ENCODE results near the gene ZSCAN12. TPM values are rescaled to one million over a fixed set of nuclear protein-coding genes. Genes with fewer than 3 reads are reported as not detected.
A peak's percentile ranks its signal among the peaks of the same experiment; 100 is the strongest.

The ZSCAN12 gene
- total RNA-seq, 2 experiments from 2014 or later = 8.4 to 10.5 TPM

DNA sequence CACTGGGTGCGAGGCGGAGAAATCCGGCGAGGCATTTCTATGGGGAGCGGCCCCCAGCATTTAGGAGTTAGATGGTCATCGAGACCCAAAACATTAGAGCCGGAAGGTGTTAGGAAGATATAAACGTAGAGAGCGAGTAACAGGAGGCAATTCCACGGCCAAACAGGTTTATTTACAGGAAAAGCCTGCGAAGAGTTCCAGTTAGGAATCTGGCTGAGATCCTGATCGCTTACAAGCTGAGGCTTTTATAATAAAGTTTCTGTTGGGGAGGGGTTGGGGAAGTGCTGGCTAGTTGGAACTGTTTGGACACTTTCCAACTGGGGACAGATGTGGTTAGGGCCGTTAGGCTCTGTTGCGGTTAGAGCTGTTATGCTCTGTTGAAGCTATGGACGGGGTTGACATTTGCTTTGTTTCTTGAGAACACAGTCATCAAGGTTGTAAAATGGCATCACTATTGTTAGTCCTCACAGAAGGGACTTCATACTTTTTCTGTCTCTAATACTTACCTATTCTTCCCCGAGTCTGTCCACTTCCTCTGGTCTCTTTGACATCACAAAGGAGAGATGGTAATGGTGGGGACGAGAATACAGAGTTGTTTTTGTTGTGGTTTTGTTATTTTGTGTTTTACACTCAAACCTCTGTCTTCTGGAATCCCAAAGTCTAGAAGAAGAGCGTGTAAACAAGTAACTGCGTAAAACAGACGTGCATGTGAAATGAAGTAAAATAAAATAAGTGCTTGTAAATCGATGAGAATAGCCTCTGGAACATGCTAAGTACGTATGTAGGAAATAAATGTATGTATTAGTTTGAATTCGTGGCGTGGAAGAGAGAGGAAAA, 63.0 kb downstream of the ZSCAN12 start:
- H2AFZ ChIP-seq (ENCODE audit: low read length) = peak overlapping the region; percentile 62; the same call in 1 of the 2 replicates
- no TSS peak for BruUV-seq (replicated peaks)
- POLR2A ChIA-PET = interaction anchor here (0.6 to 2.8 kb wide), 3 partner anchors 9 to 854 kb away, joined by 5 to 9 read pairs (median 6); no protein-coding TSS in a partner anchor
- CTCF ChIA-PET (ENCODE audit: unreplicated experiment) = no interaction called here
- peak overlapping the region; percentile 65 for H3K4me3 ChIP-seq (ENCODE audit: low read depth, low read length, poor library complexity, severe bottlenecking)
- no peak overlapping the region for H3K27ac ChIP-seq (ENCODE audit: low read depth, low read length, poor library complexity, severe bottlenecking)
- no peaks in the 10 kb centered on the region for H4K20me1 ChIP-seq (ENCODE audit: insufficient read depth, low read length)
- H3K79me2 ChIP-seq (ENCODE audit: insufficient read depth, low read depth, low read length) = no peaks in the 10 kb centered on the region
- H3K4me2 ChIP-seq (ENCODE audit: low read length) = peak overlapping the region; percentile 89
- peak; percentile 57 for DNase-seq (ENCODE audit: low spot score)
- TF ChIP-seq, protein P1, sequence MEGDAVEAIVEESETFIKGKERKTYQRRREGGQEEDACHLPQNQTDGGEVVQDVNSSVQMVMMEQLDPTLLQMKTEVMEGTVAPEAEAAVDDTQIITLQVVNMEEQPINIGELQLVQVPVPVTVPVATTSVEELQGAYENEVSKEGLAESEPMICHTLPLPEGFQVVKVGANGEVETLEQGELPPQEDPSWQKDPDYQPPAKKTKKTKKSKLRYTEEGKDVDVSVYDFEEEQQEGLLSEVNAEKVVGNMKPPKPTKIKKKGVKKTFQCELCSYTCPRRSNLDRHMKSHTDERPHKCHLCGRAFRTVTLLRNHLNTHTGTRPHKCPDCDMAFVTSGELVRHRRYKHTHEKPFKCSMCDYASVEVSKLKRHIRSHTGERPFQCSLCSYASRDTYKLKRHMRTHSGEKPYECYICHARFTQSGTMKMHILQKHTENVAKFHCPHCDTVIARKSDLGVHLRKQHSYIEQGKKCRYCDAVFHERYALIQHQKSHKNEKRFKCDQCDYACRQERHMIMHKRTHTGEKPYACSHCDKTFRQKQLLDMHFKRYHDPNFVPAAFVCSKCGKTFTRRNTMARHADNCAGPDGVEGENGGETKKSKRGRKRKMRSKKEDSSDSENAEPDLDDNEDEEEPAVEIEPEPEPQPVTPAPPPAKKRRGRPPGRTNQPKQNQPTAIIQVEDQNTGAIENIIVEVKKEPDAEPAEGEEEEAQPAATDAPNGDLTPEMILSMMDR (conservative IDR thresholded peaks at IDR 0.05; ENCODE audit: low read length) = no peak
- no peak for TF ChIP-seq EZH2phosphoT487 (IDR thresholded peaks at IDR 0.05; ENCODE audit: borderline replicate concordance, low read depth, low read length)
- H3K4me1 ChIP-seq (ENCODE audit: insufficient read depth, low read length, poor library complexity, severe bottlenecking) = peaks cover 14% of the 10 kb centered on the region
- no peaks in the 10 kb centered on the region for H3K36me3 ChIP-seq (ENCODE audit: insufficient read depth, low read length)
- intact Hi-C loops (cut with micrococcal nuclease; ENCODE audit: unreplicated experiment) = no loop called here
- no peaks in the 10 kb centered on the region for H3K9me2 ChIP-seq (ENCODE audit: insufficient read depth, low read length)
- peaks cover 16% of the 10 kb centered on the region for H3K9me3 ChIP-seq (ENCODE audit: low read length)

DNA sequence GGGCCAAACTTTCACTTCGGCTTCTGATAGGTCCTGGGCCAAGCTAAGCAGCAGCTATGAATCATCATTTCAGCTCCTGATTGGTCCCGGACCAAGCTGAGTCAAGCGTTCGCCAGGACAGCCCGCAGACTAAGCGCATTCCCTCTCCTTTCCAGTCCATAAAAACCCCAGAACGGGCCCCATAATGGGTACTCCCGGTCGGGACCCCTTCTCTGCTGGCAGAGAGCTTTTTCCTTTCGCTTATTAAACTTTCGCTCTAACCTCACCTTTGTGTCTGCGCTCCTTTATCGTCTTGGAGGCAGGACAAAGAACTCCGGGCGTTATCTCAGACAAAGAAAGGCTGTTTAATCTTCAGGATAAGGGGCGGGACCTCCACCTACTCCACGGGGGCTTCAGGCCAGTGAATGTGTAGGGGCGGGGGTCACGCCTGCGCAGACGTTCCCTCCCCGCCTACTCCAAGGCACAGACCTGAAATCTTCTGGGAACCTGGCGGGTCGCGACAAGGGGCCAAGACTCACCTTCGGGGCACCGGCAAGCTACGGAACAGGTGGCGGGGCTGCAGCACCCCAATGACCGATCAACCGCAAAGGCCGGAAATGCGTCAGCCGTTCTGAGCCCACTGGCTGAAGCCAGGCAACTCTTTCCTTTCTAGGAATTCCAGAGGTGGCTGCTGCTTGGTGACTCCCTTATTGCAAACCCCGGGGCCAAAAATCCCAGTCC, 63.8 kb downstream of the ZSCAN12 start, which contains the start of gene ZSCAN31:
Gene ZSCAN31, minus strand, starts transcription at position 585 of the 720 bp plus-strand sequence. CDS start 6,465 bp downstream, outside the sequence.
- ChIA-PET POLR2A (interaction anchor here (0.6 to 2.8 kb wide), 3 partner anchors 10 to 853 kb away, joined by 5 to 9 read pairs (median 6); no protein-coding TSS in a partner anchor), CTCF (ENCODE audit: unreplicated experiment) (no interaction called here)
- intact Hi-C loops (cut with micrococcal nuclease; ENCODE audit: unreplicated experiment) = no loop called here
- no TSS peak for BruUV-seq (replicated peaks)
- TF ChIP-seq, protein P1 (conservative IDR thresholded peaks at IDR 0.05; ENCODE audit: low read length) = no peak
- TF ChIP-seq EZH2phosphoT487 (IDR thresholded peaks at IDR 0.05; ENCODE audit: borderline replicate concordance, low read depth, low read length) = no peak
- peak within 1 kb of the TSS; percentile 62 for H2AFZ ChIP-seq (ENCODE audit: low read length)
- H3K4me3 ChIP-seq (ENCODE audit: low read depth, low read length, poor library complexity, severe bottlenecking) = peak within 1 kb of the TSS; percentile 65
- no peaks in the 10 kb centered on the region for H3K79me2 ChIP-seq (ENCODE audit: insufficient read depth, low read depth, low read length)
- no peaks in the 10 kb centered on the region for H3K9me2 ChIP-seq (ENCODE audit: insufficient read depth, low read length)
- no peaks in the 10 kb centered on the region for H4K20me1 ChIP-seq (ENCODE audit: insufficient read depth, low read length)
- peaks cover 14% of the 10 kb centered on the region for H3K4me1 ChIP-seq (ENCODE audit: insufficient read depth, low read length, poor library complexity, severe bottlenecking)
- H3K36me3 ChIP-seq (ENCODE audit: insufficient read depth, low read length) = no peaks in the 10 kb centered on the region
- H3K4me2 ChIP-seq (ENCODE audit: low read length) = peak within 1 kb of the TSS; percentile 89
- H3K9me3 ChIP-seq (ENCODE audit: low read length) = peaks cover 12% of the 10 kb centered on the region
- DNase-seq (ENCODE audit: low spot score) = peak; percentile 44
- no peak within 1 kb of the TSS for H3K27ac ChIP-seq (ENCODE audit: low read depth, low read length, poor library complexity, severe bottlenecking)
